Brain pericyte (primary cell): ENCODE data around the gene PPP1R13B.

Experiments used
- DNase-seq: peaks from one replicate; pipeline ENCODE4 v3.0.0-alpha.2; 2012; ENCODE audit warnings: low read depth, low spot score

Gene PPP1R13B

GRCh38 chr14:103685276-103686211, 161.8 kb downstream of the PPP1R13B start:
- no peak for DNase-seq

- DNase-seq = no peak
Measured at GRCh38 chr14:103684871-103685270, 162.5 kb downstream of the PPP1R13B start.

GRCh38 chr14:103684471-103684870, 162.9 kb downstream of the PPP1R13B start:
- no peak for DNase-seq
